RWPE2 (cell line): Measurements from ENCODE around the gene CCDC30.
A peak's percentile ranks its signal among the peaks of the same experiment; 100 is the strongest.

ENCODE experiments used
- ATAC-seq: fragments of 200-7000 bp; cut with Tn5 transposase; 3 replicates; pipeline ENCODE4 v1.9.1; 2021; ENCODE audit warnings: low read depth
- DNase-seq: peaks from one replicate; pipeline ENCODE4 v3.0.0-alpha.2; 2020; ENCODE audit warnings: low spot score
- H3K27ac ChIP-seq: fragments of 450-650 bp; 2 replicates; pipeline ENCODE4 v1.5.1; 2017; ENCODE audit warnings: mild to moderate bottlenecking; ENCODE audit not compliant: poor library complexity, severe bottlenecking
- H3K27me3 ChIP-seq: fragments of 250-450 bp; sonication (Bioruptor Pico); 2 replicates; pipeline ENCODE4 v1.5.1; 2021; ENCODE audit warnings: mild to moderate bottlenecking, moderate library complexity; ENCODE audit not compliant: insufficient read depth, poor library complexity, severe bottlenecking
- H3K36me3 ChIP-seq: fragments of 250-450 bp; sonication (Bioruptor Pico); 2 replicates; pipeline ENCODE4 v1.5.1; 2020; ENCODE audit warnings: low read depth, mild to moderate bottlenecking, moderate library complexity
- H3K4me1 ChIP-seq: fragments of 250-450 bp; sonication (Bioruptor Pico); 2 replicates; pipeline ENCODE4 v1.5.1; 2021; ENCODE audit warnings: mild to moderate bottlenecking, moderate library complexity; ENCODE audit not compliant: insufficient read depth, poor library complexity, severe bottlenecking
- H3K4me3 ChIP-seq: fragments of 250-450 bp; sonication (Bioruptor Pico); 2 replicates; pipeline ENCODE4 v1.5.1; 2021; ENCODE audit warnings: mild to moderate bottlenecking, moderate library complexity; ENCODE audit not compliant: severe bottlenecking
- H3K9me3 ChIP-seq: fragments of 250-450 bp; sonication (Bioruptor Pico); 2 replicates; pipeline ENCODE4 v1.5.1; 2021; ENCODE audit warnings: mild to moderate bottlenecking, moderate library complexity; ENCODE audit not compliant: severe bottlenecking
- TF ChIP-seq, protein P1 (sequence below): fragments of 450-650 bp; IDR thresholded peaks from one replicate; pipeline ENCODE4 v1.5.1; 2017; ENCODE audit warnings: mild to moderate bottlenecking, moderate library complexity; ENCODE audit not compliant: poor library complexity, severe bottlenecking

Gene CCDC30

DNA sequence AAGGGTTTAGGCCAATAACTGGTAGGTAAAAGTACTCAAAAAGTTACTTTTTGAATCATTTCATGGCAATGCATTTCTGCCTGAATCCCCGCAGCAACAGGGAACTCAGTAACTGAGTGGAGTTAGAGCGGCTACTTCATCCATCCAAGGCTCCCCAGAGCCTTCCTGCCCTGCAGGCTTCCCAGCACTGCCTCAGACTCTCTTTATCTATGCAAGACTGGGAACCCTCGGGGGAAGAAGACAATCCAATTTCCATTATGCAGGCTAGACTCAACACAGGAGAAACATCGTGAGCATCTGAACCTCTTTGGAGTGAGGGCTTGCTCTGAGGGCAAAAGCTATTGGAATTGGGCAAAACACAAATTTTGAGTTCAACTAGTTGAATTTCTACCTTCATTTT is 30.4 kb upstream of the CCDC30 start:
- TF ChIP-seq, protein P1, sequence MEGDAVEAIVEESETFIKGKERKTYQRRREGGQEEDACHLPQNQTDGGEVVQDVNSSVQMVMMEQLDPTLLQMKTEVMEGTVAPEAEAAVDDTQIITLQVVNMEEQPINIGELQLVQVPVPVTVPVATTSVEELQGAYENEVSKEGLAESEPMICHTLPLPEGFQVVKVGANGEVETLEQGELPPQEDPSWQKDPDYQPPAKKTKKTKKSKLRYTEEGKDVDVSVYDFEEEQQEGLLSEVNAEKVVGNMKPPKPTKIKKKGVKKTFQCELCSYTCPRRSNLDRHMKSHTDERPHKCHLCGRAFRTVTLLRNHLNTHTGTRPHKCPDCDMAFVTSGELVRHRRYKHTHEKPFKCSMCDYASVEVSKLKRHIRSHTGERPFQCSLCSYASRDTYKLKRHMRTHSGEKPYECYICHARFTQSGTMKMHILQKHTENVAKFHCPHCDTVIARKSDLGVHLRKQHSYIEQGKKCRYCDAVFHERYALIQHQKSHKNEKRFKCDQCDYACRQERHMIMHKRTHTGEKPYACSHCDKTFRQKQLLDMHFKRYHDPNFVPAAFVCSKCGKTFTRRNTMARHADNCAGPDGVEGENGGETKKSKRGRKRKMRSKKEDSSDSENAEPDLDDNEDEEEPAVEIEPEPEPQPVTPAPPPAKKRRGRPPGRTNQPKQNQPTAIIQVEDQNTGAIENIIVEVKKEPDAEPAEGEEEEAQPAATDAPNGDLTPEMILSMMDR, result no peak
- Histone ChIP-seq H3K4me1 (no peaks in the 10 kb centered on the region), H3K9me3 (no peaks in the 10 kb centered on the region), H3K4me3 (no peak overlapping the region), H3K36me3 (no peaks in the 10 kb centered on the region), H3K27me3 (no peaks in the 10 kb centered on the region), H3K27ac (no peak overlapping the region)
- DNase-seq, result no peak
- ATAC-seq, result no peak

DNA sequence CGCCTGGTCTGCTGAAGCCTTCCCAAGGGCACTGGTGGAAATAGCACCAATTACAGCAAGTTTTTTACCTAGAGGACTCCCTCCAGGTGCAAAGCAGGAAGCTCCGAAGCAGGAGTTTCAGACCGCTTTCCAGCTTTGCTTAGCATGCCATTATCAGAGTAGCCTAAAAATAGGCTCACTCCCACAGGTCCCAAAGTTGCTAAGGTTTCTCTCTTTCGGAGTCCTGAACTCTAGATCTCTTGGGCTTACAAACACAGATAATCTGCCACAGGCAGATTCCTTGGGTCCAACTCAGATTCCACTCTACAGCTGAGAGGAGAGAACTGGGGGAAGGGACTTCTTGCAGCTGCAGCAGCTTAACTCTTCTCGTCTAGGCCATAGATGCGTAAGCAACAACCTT is 29.7 kb upstream of the CCDC30 start:
- H3K9me3 ChIP-seq, result no peaks in the 10 kb centered on the region
- no peaks in the 10 kb centered on the region for H3K27me3 ChIP-seq
- H3K27ac ChIP-seq, result no peak overlapping the region
- ATAC-seq (no peak), DNase-seq (no peak)
- TF ChIP-seq, protein P1, result no peak
- H3K36me3 ChIP-seq, result no peaks in the 10 kb centered on the region
- H3K4me1 ChIP-seq, result no peaks in the 10 kb centered on the region
- no peak overlapping the region for H3K4me3 ChIP-seq

DNA sequence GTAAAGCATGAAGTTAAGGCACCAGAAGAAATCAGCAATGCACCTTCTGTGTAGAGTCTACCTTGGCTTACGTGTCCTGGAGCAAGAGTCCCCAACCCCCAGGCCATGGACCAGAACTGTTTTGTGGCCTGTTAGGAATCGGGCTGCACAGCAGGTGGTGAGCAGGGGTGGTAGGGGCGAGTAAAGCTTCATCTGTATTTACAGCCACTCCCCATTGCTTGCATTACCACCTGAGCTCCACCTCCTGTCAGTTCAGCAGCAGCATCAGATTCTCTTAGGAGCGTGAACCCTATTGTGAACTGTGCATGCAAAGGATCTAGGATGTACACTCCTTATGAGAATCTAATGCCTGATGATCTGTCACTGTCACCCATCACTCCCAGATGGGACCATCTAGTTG is 28.7 kb upstream of the CCDC30 start:
- Histone ChIP-seq H3K27me3 (no peaks in the 10 kb centered on the region), H3K4me3 (no peak overlapping the region), H3K4me1 (peaks cover 1% of the 10 kb centered on the region), H3K36me3 (no peaks in the 10 kb centered on the region), H3K9me3 (no peaks in the 10 kb centered on the region), H3K27ac (no peak overlapping the region)
- ATAC-seq (no peak), DNase-seq (no peak)
- TF ChIP-seq, protein P1, result no peak

DNA sequence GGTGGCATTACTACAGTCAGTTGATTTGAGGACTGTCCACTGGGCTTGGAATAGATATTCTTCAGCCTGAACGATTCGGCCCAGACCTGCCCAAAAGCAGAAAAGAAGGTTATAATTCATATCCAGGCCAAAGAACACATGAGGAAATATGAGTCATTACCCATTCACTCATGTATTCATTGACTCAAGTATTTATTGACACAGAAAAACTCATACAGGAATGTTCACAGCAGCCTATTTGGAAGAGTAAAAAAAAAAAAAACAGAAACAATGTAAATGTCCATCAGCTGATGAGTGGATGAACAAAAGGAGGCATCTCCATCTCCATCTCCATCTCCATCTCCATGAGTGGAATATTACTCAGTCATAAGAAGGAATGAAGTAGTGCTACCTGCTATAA is 23.1 kb upstream of the CCDC30 start:
- ATAC-seq, result peak; percentile 97

DNA sequence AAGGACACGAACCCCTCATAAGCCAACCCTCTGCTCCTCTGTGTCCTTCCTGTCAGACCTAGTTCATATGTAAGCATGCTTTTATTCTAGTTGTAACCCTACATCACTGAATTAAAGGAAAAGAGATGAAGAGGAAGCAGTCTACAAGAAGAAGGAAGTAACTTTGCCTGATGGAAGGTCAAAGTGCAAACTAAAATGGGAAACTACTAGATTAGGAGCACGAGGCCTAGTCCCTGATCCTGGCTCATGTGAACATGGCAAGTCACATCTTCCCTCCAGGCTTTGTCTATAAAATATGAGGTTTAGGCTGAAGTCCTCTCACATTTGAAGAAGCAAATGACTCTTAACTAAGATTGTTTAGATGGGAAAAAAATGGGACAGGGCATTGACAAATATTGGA is 20.4 kb upstream of the CCDC30 start:
- DNase-seq (no peak), ATAC-seq (no peak)
- Histone ChIP-seq H3K4me1 (peaks cover 7% of the 10 kb centered on the region), H3K4me3 (no peak overlapping the region), H3K36me3 (no peaks in the 10 kb centered on the region), H3K27me3 (no peaks in the 10 kb centered on the region), H3K27ac (no peak overlapping the region), H3K9me3 (no peaks in the 10 kb centered on the region)
- TF ChIP-seq, protein P1, result no peak

More for the DNA sequence above, 23.1 kb upstream of the CCDC30 start:
- TF ChIP-seq, protein P1, result no peak
- Histone ChIP-seq H3K36me3 (no peaks in the 10 kb centered on the region), H3K4me1 (peaks cover 7% of the 10 kb centered on the region), H3K9me3 (no peaks in the 10 kb centered on the region), H3K27me3 (no peaks in the 10 kb centered on the region), H3K27ac (peak overlapping the region; percentile 43), H3K4me3 (no peak overlapping the region)
- no peak for DNase-seq
